D721Med (cell line): ENCODE data around the gene MEX3B.

Source experiments
- DNase-seq: peaks from one replicate; pipeline ENCODE4 v3.0.0; 2011; ENCODE audit warnings: low spot score; ENCODE audit not compliant: insufficient read length
- FAIRE-seq: peaks from 2 replicates; lab custom pipeline; 2011; peaks lifted over from hg19 to GRCh38; lab: Jason Lieb, UNC
- TF ChIP-seq, protein P1 (sequence below): IDR thresholded peaks from 2 replicates; pipeline ENCODE4 v1.5.1; 2012; ENCODE audit warnings: mild to moderate bottlenecking, control low read depth; ENCODE audit not compliant: insufficient read depth; ENCODE audit errors: missing control alignments

The MEX3B gene

DNA sequence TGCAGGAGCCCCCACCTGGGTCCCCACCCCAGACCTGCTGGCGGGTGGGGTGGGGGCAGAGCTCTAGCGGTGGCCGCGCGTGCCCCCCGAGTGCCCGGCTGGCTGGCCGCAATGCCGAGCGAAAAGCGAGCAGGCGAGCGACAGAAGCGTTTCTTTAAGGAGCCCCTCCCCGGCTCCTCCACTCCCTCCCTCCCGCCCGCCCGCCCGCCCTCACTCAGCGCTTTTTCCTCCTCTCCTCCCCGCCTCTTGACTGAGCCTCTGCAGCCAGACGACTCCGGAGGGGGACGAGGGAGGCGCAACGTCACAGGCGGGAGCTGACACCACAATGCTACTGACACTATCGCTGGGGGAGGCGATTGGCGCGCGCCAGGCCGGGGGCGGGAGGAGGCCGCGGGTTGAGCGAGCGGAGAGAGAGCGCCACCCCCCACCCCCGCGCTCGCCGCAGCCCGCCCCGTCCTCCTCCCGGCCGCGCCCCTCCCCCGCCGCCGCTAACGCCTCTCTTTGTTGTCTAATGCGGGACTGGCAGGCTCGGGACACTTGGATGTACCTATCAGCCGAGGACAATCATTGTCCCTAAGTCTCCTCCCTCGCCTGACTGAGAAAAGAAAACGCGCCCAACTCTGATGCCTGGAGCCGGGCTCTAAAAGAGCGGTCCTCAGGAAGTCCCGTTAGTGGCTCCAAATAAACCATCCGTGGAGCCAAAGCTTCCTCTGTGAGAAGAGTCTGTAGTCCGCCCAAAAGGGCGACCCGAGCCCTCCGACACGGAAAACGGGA is at the start of gene MEX3B:
Gene MEX3B (minus strand): TSS at position 127 of the 774 bp plus-strand sequence. CDS start 313 bp downstream, outside the sequence.
- TF ChIP-seq, protein P1, sequence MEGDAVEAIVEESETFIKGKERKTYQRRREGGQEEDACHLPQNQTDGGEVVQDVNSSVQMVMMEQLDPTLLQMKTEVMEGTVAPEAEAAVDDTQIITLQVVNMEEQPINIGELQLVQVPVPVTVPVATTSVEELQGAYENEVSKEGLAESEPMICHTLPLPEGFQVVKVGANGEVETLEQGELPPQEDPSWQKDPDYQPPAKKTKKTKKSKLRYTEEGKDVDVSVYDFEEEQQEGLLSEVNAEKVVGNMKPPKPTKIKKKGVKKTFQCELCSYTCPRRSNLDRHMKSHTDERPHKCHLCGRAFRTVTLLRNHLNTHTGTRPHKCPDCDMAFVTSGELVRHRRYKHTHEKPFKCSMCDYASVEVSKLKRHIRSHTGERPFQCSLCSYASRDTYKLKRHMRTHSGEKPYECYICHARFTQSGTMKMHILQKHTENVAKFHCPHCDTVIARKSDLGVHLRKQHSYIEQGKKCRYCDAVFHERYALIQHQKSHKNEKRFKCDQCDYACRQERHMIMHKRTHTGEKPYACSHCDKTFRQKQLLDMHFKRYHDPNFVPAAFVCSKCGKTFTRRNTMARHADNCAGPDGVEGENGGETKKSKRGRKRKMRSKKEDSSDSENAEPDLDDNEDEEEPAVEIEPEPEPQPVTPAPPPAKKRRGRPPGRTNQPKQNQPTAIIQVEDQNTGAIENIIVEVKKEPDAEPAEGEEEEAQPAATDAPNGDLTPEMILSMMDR, result no peak
- FAIRE-seq (no peak), DNase-seq (peak; percentile 66)

DNA sequence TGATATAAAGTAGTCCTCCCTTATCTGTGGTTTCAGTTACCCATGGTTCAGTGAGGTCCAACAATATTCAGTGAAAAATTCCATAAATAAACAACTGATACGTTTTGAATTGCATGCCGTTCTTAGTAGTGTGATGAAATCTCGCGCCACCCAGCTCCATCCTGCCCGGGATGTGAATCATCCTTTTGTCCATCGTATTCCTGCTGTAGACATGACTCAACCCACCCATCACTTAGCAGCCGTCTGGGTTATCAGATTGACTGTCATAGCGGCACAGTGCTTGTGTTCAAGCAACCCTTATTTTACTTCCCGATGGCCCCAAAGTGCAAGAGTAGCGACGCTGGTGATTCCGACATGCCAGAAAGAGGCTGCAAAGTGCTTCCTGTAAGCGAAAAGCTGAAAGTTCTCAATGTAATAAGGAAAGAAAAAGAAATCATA is 48.0 kb upstream of the MEX3B start:
- no peak for FAIRE-seq
- DNase-seq, result no peak
- TF ChIP-seq, protein P1, result no peak

DNA sequence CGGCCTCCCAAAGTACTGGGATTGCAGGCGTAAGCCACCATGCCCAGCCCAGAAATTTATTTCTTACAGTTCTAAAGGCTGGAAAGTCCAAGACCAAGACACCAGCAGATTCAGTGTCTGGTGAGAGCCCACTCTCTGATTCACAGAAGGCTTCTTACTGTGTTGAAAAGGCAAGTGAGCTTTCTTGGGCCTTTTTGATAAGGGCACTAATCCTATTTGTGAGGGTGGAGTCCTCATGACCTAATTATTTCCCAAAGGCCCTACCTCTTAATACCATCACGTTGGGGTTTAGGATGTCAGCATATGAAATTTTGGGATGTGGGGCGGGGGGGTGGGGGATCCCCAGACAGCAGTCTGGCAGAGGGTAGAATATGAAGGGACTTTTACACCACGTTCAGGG is 47.5 kb upstream of the MEX3B start:
- DNase-seq (no peak), FAIRE-seq (no peak)
- TF ChIP-seq, protein P1, result no peak

DNA sequence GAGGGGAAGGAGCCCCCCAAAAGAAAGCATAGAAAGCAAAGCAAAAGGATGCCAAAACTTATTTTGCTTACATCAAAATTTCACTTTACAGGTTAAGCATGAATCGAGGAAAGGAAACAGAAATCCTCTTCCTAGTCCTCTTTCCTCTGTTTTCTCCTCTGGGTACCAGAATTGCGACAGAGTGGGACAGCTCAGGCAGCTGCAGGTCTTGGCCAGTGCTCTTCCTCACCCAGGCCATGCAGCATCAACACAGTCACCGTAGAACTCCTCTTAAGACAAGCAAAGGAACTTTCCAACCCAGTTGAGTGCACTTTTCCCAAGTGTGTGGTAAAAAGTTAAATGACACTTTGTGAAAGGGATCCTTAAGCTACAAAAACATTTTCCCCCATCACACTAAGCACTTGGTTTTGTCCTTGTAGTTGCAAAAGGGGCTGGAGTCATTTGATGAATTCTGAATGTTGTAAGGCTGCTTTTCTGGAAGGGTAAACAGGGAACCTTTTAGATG is 45.9 kb upstream of the MEX3B start:
- TF ChIP-seq, protein P1, result no peak
- FAIRE-seq, result no peak
- DNase-seq, result no peak

DNA sequence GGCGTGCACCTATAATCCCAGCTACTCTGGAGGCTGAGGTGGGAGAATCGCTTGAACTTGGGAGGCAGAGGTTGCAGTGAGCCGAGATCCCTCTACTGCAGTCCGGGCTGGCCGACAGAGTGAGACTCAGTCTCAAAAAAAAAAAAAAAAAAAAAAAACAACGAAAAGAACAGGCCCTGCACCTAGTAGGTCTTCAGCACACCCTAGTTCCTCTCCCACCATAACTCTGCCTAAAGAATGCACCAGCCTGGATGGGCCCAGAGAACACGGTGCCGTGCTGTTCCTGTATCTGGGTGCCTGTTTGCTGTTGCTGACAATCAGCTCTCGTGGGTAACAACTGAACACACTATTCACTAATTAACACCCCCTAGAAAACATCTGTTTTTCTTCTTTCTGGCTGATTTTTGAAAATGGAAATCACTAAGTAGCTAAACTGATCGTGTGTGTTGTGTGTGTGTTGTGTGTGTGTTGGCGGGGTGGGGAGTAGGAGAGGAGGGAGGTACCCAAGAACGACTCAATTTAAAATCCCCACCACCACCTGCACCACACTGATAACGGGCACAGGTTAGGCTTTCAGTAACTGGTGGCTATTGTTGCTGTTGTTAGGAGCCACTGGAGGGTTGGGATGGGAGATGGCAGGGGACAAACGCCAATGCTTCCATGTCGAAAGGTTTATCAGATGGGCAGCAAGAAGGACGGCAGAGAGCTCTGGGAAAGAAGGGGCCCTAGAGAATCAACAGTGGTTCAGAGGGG is 40.6 kb upstream of the MEX3B start:
- TF ChIP-seq, protein P1, result no peak
- FAIRE-seq (no peak), DNase-seq (no peak)

DNA sequence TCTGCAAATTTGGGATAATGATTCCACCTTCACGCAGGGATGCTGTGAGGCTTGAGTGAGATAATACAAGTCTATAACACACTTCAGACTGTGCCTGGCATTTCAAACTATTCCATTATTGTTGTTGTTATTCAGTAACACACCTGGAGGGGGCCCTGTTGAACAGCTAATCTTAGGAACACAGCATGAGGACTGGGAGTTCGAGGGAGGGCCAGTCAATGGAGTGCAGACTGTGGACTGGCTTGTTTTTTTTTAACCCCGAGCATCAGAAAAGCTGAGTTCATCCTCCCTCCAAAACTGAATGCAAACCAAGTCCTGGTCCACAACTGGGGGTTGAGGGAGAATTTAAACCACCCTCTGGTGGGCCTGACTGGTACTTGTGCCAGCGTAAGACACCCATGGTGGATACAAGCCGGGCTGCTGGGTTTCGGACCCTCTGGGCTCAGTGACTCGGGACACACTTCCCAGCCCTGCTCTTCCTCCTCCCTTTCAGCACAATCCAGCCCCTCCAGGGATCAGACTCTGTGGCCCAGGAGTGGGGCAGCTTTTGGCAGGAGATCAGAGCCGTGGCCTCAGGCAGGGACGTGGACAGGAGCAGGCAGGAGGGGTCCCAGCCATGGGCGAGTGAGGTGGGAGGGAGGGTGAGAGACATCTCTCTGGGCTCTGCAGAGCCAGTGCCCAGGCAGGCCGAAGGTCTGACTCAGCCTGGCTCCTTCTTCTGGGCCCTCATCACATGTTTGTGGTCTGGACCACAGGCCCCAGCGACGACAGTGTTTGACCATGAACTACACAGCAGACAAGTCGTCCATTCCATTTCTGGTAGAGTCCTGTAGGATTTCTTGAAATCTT is 36.3 kb upstream of the MEX3B start:
- FAIRE-seq (no peak), DNase-seq (no peak)
- TF ChIP-seq, protein P1, result no peak
